ENCODE data around the gene ATP5F1B. TPM values are rescaled to one million over a fixed set of nuclear protein-coding genes. Genes with fewer than 3 reads are reported as not detected.

ATP5F1B gene
- total and polyA plus RNA-seq, 2 of the 13 experiments (the other 11 are each of a cell fraction or from before 2014, with no cell fraction given): 1,051 to 1,180 TPM

- TF ChIP-seq, protein P1, sequence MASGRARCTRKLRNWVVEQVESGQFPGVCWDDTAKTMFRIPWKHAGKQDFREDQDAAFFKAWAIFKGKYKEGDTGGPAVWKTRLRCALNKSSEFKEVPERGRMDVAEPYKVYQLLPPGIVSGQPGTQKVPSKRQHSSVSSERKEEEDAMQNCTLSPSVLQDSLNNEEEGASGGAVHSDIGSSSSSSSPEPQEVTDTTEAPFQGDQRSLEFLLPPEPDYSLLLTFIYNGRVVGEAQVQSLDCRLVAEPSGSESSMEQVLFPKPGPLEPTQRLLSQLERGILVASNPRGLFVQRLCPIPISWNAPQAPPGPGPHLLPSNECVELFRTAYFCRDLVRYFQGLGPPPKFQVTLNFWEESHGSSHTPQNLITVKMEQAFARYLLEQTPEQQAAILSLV (CRISPR knock-in tag; IDR thresholded peaks at IDR 0.05; ENCODE audit: borderline replicate concordance): peak; percentile 57
- TF ChIP-seq SALL1 (CRISPR knock-in tag; IDR thresholded peaks at IDR 0.05) (peak; percentile 76), ZBTB10 (CRISPR knock-in tag; IDR thresholded peaks at IDR 0.05; ENCODE audit: borderline replicate concordance) (no peak), ZBTB21 (CRISPR knock-in tag; IDR thresholded peaks at IDR 0.05) (no peak; the same call in 1 of the 2 replicates), ZNF772 (CRISPR knock-in tag; IDR thresholded peaks at IDR 0.05) (peak; percentile 66; the same call in 1 of the 2 replicates), ZBTB7B (CRISPR knock-in tag; IDR thresholded peaks at IDR 0.05) (no peak), ZNF224 (CRISPR knock-in tag; IDR thresholded peaks at IDR 0.05) (0 out of 2 replicates have a peak, but pooled peaks have one; percentile 70), ZNF776 (CRISPR knock-in tag; IDR thresholded peaks at IDR 0.05) (0 out of 2 replicates have a peak, but pooled peaks have one; percentile 7), ZNF280D (CRISPR knock-in tag; IDR thresholded peaks at IDR 0.05) (peak; percentile 41; the same call in 1 of the 2 replicates), CC2D1A (CRISPR knock-in tag; IDR thresholded peaks at IDR 0.05) (no peak), FOXC1 (CRISPR knock-in tag; IDR thresholded peaks at IDR 0.05; ENCODE audit: borderline replicate concordance) (peak; percentile 76; the same call in 1 of the 2 replicates), DR1 (CRISPR knock-in tag; IDR thresholded peaks at IDR 0.05) (peak; percentile 83), ZKSCAN5 (CRISPR knock-in tag; IDR thresholded peaks at IDR 0.05) (0 out of 2 replicates have a peak, but pooled peaks have one; percentile 46), PITX1 (CRISPR knock-in tag; IDR thresholded peaks at IDR 0.05) (peak; percentile 67; the same call in 1 of the 2 replicates), ZNF879 (CRISPR knock-in tag; IDR thresholded peaks at IDR 0.05) (0 out of 2 replicates have a peak, but pooled peaks have one; percentile 56), HOXA5 (CRISPR knock-in tag; IDR thresholded peaks at IDR 0.05) (peak; percentile 80), ZEB1 (IDR thresholded peaks at IDR 0.05; ENCODE audit: insufficient replicate concordance, low read depth) (no peak), CAMTA2 (CRISPR knock-in tag; IDR thresholded peaks at IDR 0.05; ENCODE audit: borderline replicate concordance) (peak; percentile 19; the same call in 1 of the 2 replicates), DNMT3B (CRISPR knock-in tag; conservative IDR thresholded peaks at IDR 0.05) (peak; percentile 77; the same call in 1 of the 2 replicates)
- TF ChIP-seq, protein P2, sequence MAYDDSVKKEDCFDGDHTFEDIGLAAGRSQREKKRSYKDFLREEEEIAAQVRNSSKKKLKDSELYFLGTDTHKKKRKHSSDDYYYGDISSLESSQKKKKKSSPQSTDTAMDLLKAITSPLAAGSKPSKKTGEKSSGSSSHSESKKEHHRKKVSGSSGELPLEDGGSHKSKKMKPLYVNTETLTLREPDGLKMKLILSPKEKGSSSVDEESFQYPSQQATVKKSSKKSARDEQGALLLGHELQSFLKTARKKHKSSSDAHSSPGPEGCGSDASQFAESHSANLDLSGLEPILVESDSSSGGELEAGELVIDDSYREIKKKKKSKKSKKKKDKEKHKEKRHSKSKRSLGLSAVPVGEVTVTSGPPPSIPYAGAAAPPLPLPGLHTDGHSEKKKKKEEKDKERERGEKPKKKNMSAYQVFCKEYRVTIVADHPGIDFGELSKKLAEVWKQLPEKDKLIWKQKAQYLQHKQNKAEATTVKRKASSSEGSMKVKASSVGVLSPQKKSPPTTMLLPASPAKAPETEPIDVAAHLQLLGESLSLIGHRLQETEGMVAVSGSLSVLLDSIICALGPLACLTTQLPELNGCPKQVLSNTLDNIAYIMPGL (CRISPR knock-in tag; IDR thresholded peaks at IDR 0.05; ENCODE audit: borderline replicate concordance in 1 of 2, low read depth in 1 of 2): peak; percentile 74 to 79; a peak in 3 of 4 replicates
These were observed at the start of gene ATP5F1B (continued) for GRCh38 chr12:56645717-56646446.

All from HepG2 (cell line).